Naive thymus-derived CD8-positive, alpha-beta T cell (primary cell): ENCODE results near the gene PPARG. TPM values are rescaled to one million over a fixed set of nuclear protein-coding genes. Genes with fewer than 3 reads are reported as not detected.
"Not testable (repeated sequence)": the region's sequence is repeated elsewhere in the genome, so short reads cannot be mapped to it uniquely, and the experiment has no call there.

Experiments
- ATAC-seq, 2 donors: fragments of 150-1000 bp; cut with Tn5 transposase in 1 of 2; sonication (Bioruptor Pico), chemical (Tn5 transposase) in 1 of 2; 1 replicate in 1 of 2; 2 replicates in 1 of 2; pipeline ENCODE4 v1.10.0; 2021; ENCODE audit warnings: mild to moderate bottlenecking in 2 of 2, moderate library complexity in 2 of 2
- POLR2A ChIA-PET: fragments of 350-600 bp; sonication (Branson Sonifier 250); formaldehyde crosslinking; loops from one replicate; lab custom pipeline; 2021; ENCODE audit warnings: antibody characterized with exemption; lab: Charles Lee
- DNase-seq, 10 donors: peaks; one replicate each; pipeline versions ENCODE4 v3.0.0 to v3.0.0-alpha.2; 2020 to 2022
- H3K27ac Mint-ChIP-seq, 10 donors: one replicate each; pipeline ENCODE4 v1.8.0; 2020 to 2022; ENCODE audit warnings: mild to moderate bottlenecking in 10 of 10, mixed read lengths in 10 of 10, moderate library complexity in 4 of 10, inconsistent platforms in 1 of 10
- H3K27me3 Mint-ChIP-seq, 5 donors: one replicate each; pipeline ENCODE4 v1.8.0; 2021 to 2022; ENCODE audit warnings: mixed read lengths in 5 of 5
- H3K36me3 Mint-ChIP-seq, 3 donors: one replicate each; pipeline ENCODE4 v1.8.0; 2020 to 2022; ENCODE audit warnings: mixed read lengths in 3 of 3, mild to moderate bottlenecking in 2 of 3, inconsistent platforms in 1 of 3
- H3K4me1 Mint-ChIP-seq, 4 donors: one replicate each; pipeline ENCODE4 v1.8.0; 2021 to 2022; ENCODE audit warnings: mixed read lengths in 4 of 4
- H3K4me3 Mint-ChIP-seq, 10 donors: one replicate each; pipeline ENCODE4 v1.8.0; 2020 to 2022; ENCODE audit warnings: mild to moderate bottlenecking in 10 of 10, mixed read lengths in 10 of 10, moderate library complexity in 6 of 10, inconsistent platforms in 1 of 10
- H3K9me3 Mint-ChIP-seq, 9 donors: one replicate each; pipeline ENCODE4 v1.8.0; 2020 to 2022; ENCODE audit warnings: mixed read lengths in 9 of 9, mild to moderate bottlenecking in 3 of 9, inconsistent platforms in 1 of 9, moderate library complexity in 1 of 9
- polyA plus RNA-seq, 3 donors: library from polyadenylated mRNA; unstranded; fragments of 300-500 nt; fragmentation: Illumina TruSeq; gene quantifications; one replicate each; pipeline ENCODE4 v1.2.3, GENCODE V29; 2021
- total RNA-seq, 8 experiments: library from RNA in 2 of 8; stranded (reverse) in 2 of 8; gene quantifications; one replicate each; pipeline ENCODE4 v1.2.3 and lab custom pipeline; 2021 to 2026

Gene PPARG
- total and polyA plus RNA-seq, 5 experiments from 2014 or later, result not detected

DNA sequence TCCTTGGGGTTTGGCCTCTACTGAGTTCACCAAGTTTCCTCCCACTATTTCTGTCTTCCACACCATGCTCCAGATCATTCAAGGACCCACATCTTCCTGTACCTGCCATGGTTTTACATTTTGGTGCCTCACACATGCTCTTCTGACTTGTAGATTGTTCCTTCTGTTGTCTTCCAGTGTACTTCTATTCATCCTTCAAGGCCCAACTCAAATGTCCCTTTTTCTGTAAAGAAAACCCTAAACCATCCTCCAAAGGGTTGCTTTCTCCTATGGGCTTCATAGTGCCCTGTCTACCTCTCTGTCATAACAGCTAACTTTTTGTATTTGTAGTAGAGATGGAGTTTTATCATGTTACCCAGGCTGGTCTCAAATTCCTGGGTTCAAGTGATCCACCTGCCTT, 175.3 kb downstream of the PPARG start:
- DNase-seq (no peak), ATAC-seq (no peak)
- Mint-ChIP-seq H3K4me3 (peak overlapping the region in 1 of 10 donors; percentile 31), H3K27ac (peak overlapping the region in 6 of 10 donors; percentile 34 to 93 (median 58)), H3K9me3 (no peaks in the 10 kb centered on the region), H3K27me3 (peaks cover 0 to 4% (median 0%) of the 10 kb centered on the region in 5 donors), H3K4me1 (peaks cover 9 to 28% (median 11%) of the 10 kb centered on the region in 4 donors), H3K36me3 (no peaks in the 10 kb centered on the region)
- POLR2A ChIA-PET, result interaction anchor here (0.8 to 1.9 kb wide), 2 partner anchors 12 to 20 kb away, joined by 3 to 6 read pairs; partner anchors contain the start of gene TSEN2

DNA sequence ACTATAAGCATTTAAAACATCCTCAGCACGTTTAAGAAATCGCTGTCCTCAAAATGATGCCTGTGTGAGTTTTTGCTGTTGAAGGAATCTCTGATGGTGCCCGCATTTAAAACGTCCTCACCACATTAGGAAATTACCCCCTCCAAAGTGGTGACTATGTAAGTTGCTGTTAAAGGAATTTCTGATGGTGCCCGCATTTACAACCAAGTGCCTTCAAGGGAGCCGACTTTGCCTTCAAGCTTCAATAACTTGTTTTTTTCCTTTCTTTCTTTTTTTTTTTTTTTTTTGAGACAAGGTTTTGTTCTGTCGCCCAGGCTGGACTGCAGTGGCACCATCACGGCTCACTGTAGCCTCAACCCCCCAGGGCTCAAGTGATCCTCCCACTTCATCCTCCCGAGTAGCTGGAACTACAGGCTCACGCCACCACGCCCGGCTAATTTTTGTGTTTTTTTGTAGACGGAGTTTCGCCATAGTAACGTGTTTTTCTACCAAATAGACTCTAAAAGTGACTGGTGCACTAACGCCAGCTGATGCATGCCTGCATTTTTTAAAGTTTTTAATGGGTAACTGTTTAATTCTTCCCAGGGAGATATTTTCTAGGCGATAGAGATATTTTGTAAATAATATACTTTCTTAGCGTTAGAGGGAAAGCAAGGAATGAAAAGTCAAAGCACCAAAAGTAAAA, 176.4 kb downstream of the PPARG start:
- H3K27ac Mint-ChIP-seq, result peak overlapping the region in 3 of 10 donors; percentile 4 to 91 (median 20)
- H3K27me3 Mint-ChIP-seq, result peaks cover 0 to 4% (median 0%) of the 10 kb centered on the region in 5 donors
- H3K9me3 Mint-ChIP-seq, result no peaks in the 10 kb centered on the region
- no peak overlapping the region for H3K4me3 Mint-ChIP-seq
- DNase-seq (no peak), ATAC-seq (no peak)
- no peaks in the 10 kb centered on the region for H3K36me3 Mint-ChIP-seq
- peaks cover 9 to 28% (median 11%) of the 10 kb centered on the region in 4 donors for H3K4me1 Mint-ChIP-seq
- POLR2A ChIA-PET, result interaction anchor here (1.9 kb wide), 1 partner anchor 19 kb away, joined by 6 read pairs; the partner anchor contains the start of gene TSEN2

DNA sequence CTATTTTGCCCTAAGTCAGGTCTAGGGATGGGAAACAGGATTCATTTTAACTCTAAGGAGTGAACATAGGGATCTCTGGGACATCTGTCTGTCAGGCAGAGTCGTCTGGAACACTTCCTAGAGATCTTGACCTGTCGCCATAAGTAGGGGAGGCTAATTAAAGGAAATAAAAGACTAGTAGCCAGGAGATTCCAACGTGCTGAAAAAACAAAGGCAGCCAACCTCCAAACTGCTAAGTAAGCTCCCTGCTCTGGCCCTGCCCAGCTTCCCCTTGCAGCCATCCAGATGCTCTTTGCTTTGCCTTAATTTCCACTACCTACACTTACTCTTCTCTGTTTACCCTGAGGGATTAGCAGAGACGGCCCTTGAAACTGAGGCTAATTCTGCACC, 177.0 kb downstream of the PPARG start:
- Mint-ChIP-seq H3K36me3 (no peaks in the 10 kb centered on the region), H3K27me3 (peaks cover 0 to 4% (median 0%) of the 10 kb centered on the region in 5 donors), H3K4me3 (no peak overlapping the region), H3K9me3 (no peaks in the 10 kb centered on the region), H3K4me1 (peaks cover 9 to 28% (median 11%) of the 10 kb centered on the region in 4 donors), H3K27ac (no peak overlapping the region)
- DNase-seq (no peak), ATAC-seq (no peak)
- POLR2A ChIA-PET, result no interaction called here

DNA sequence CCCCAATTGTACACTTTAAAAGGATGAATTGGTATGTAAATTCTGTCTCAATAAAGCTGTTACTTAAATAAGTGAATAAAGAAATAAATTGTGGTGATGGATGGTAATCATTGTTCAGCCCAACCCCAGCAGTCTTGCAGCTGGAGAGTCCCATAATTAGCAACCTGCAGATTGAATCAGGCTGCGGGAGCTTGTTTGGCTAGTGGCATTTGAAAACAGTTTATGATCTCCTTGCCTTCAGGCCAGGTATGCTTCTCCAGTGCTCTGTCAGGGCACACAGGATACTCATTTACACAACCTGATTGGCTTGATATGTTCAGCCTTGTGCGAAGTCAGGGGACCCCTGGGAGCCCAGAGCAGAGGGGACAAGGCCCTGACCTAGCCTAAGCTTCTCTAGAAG, 178.9 kb downstream of the PPARG start:
- no peak overlapping the region for H3K27ac Mint-ChIP-seq
- POLR2A ChIA-PET, result no interaction called here
- H3K27me3 Mint-ChIP-seq, result peaks cover 0 to 4% (median 0%) of the 10 kb centered on the region in 5 donors
- peaks cover 2 to 18% (median 6%) of the 10 kb centered on the region in 4 donors for H3K4me1 Mint-ChIP-seq
- no peaks in the 10 kb centered on the region for H3K9me3 Mint-ChIP-seq
- no peaks in the 10 kb centered on the region for H3K36me3 Mint-ChIP-seq
- no peak overlapping the region for H3K4me3 Mint-ChIP-seq
- DNase-seq (no peak), ATAC-seq (no peak)

DNA sequence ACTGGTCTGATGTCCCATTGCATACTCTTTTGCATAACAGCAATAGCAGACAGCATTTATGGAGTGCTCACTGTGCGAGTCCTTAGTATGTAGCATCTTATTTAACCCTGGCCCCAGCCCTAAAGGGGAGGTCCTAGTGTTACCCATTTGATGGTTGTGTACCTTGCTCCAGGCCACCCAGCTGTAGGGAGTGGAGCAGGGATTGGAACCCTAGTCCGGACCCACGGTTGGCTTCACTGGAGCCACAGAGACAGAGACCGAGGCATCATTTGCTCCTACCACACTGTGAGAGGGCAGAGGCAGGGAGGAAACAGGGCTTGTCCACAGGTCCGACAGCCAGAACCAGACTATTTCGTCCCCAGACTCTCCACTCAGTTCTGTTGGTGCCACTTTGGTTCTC, 179.4 kb downstream of the PPARG start:
- H3K27me3 Mint-ChIP-seq, result peaks cover 0 to 4% (median 0%) of the 10 kb centered on the region in 5 donors
- H3K4me3 Mint-ChIP-seq, result no peak overlapping the region
- peaks cover 0 to 13% (median 5%) of the 10 kb centered on the region in 4 donors for H3K4me1 Mint-ChIP-seq
- no peak for DNase-seq
- H3K27ac Mint-ChIP-seq, result peak overlapping the region in 1 of 10 donors; percentile 37
- no peaks in the 10 kb centered on the region for H3K9me3 Mint-ChIP-seq
- POLR2A ChIA-PET, result no interaction called here
- no peak for ATAC-seq
- no peaks in the 10 kb centered on the region for H3K36me3 Mint-ChIP-seq

DNA sequence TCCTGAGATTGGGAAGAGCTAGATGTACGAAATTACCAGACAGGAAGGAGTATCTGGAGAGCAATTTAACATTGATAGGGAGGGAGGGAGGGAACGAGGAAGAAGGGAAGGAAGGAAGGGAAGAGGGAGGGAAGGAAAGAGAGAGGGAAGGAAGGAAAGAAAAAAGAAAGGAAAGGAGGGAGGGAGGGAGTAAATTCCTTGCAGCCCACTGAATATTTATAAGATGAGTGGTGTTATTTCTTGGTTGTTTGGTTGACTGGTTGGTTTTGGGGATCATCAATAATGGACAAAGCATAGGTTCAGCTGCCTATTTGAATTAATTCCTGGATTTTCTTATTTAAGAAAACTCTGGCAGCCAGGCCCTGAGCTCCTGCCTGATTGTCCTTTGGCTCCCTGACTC, 179.9 kb downstream of the PPARG start:
- Mint-ChIP-seq H3K27me3 (peaks cover 0 to 4% (median 0%) of the 10 kb centered on the region in 5 donors), H3K4me1 (peaks cover 0 to 8% (median 4%) of the 10 kb centered on the region in 4 donors)
- POLR2A ChIA-PET, result no interaction called here

DNA sequence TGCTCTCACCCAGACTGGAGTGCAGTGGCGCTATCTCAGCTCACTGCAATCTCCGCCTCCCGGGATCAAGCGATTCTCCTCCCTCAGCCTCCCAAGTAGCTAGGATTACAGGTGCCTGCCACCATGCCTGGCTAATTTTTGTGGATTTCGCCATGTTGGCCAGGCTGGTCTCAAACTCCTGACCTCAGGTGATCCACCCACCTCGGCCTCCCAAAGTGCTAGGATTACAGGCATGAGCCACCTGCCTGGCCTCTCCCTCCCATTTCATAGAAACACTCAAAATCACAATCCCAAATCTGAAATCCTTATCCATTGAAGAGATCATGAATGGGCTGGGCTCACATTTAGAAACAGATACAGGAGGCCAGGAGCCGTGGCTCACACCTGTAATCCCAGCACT, 180.4 kb downstream of the PPARG start:
- H3K27me3 Mint-ChIP-seq, DNase-seq, H3K27ac Mint-ChIP-seq, H3K4me3 Mint-ChIP-seq, H3K36me3 Mint-ChIP-seq, H3K9me3 Mint-ChIP-seq, POLR2A ChIA-PET, ATAC-seq, H3K4me1 Mint-ChIP-seq: not testable (repeated sequence)

More for the DNA sequence above, 179.9 kb downstream of the PPARG start:
- Mint-ChIP-seq H3K27ac (peak overlapping the region in 1 of 10 donors; percentile 37), H3K4me3 (no peak overlapping the region), H3K36me3 (no peaks in the 10 kb centered on the region), H3K9me3 (no peaks in the 10 kb centered on the region)
- DNase-seq (no peak), ATAC-seq (no peak)

DNA sequence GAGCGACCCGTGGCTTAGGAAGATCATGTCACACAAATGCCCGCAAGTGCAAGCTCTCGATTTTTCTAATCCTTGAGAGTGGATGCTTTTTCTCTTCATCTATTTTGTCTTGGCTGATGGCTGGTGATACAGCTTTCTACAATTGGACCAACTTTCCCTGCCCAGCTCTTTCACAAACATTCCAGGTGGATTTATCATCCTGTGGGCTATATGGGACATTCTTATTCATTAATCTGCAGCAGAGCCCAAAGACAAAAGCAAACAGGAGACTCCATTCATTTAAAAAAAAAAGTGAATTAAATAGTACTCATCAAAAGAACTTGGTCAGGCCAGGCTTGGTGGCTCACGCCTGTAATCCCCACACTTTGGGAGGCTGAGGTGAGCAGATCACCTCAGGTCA, 181.2 kb downstream of the PPARG start:
- no peak for ATAC-seq
- H3K36me3 Mint-ChIP-seq, result no peaks in the 10 kb centered on the region
- no peak for DNase-seq
- peaks cover 0 to 2% (median 0%) of the 10 kb centered on the region in 4 donors for H3K4me1 Mint-ChIP-seq
- H3K27me3 Mint-ChIP-seq, result peaks cover 0 to 4% (median 0%) of the 10 kb centered on the region in 5 donors
- H3K9me3 Mint-ChIP-seq, result no peaks in the 10 kb centered on the region
- H3K27ac Mint-ChIP-seq, result no peak overlapping the region
- POLR2A ChIA-PET, result interaction anchor here (0.6 to 0.7 kb wide), 2 partner anchors 173 to 623 kb away, joined by 3 read pairs; partner anchors contain the start of gene TAMM41
- no peak overlapping the region for H3K4me3 Mint-ChIP-seq

DNA sequence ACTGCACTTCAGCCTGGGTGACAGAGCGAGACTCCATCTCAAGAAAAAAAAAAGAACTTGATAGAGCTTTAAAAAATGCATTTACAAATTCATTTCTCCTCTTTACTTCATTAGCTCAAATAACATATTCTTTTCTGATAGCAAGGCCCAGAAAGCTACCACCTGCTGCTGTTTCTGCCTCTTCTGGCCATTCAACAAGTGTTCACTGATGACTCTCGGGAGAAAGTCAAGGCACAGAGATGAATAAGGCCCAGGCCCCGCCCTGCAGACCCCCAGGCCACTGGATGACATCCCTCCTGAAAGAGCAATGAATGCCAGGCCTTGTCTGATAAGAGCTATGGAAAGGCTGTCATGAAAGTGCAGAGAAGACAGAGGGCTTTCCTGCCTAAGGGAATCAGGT, 181.8 kb downstream of the PPARG start:
- Mint-ChIP-seq H3K4me1 (peaks cover 0 to 2% (median 0%) of the 10 kb centered on the region in 4 donors), H3K36me3 (no peaks in the 10 kb centered on the region), H3K27me3 (peaks cover 0 to 4% (median 0%) of the 10 kb centered on the region in 5 donors), H3K9me3 (no peaks in the 10 kb centered on the region), H3K27ac (no peak overlapping the region), H3K4me3 (no peak overlapping the region)
- ATAC-seq, result no peak
- DNase-seq, result no peak
- POLR2A ChIA-PET, result interaction anchor here (0.6 kb wide), 1 partner anchor 172 kb away, joined by 3 read pairs; no protein-coding TSS in a partner anchor

DNA sequence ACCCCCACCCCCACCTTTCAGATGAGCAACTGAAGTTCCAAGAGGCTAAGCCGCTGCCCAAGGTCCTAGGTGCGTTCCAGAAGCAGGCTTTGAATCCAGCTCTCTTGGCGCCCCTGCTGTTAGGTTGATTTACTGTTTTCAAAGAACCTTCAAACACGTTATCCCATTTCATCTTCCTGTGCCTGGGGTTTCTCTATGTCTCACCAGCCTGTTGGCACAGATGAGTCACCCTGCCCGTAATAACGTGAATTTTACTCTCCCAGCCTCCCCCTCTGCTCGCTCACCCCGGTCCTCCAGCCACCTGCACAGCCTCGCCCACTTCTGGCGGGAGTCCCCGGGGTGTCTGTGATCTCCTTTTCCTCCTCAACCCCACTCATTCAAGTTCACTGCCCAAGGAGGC, 182.4 kb downstream of the PPARG start:
- H3K4me1 Mint-ChIP-seq, result peaks cover 0 to 2% (median 0%) of the 10 kb centered on the region in 4 donors
- no peak overlapping the region for H3K4me3 Mint-ChIP-seq
- POLR2A ChIA-PET, result no interaction called here
- no peaks in the 10 kb centered on the region for H3K9me3 Mint-ChIP-seq
- no peak overlapping the region for H3K27ac Mint-ChIP-seq
- ATAC-seq (no peak), DNase-seq (no peak)
- H3K27me3 Mint-ChIP-seq, result peaks cover 0 to 4% (median 0%) of the 10 kb centered on the region in 5 donors
- H3K36me3 Mint-ChIP-seq, result no peaks in the 10 kb centered on the region

DNA sequence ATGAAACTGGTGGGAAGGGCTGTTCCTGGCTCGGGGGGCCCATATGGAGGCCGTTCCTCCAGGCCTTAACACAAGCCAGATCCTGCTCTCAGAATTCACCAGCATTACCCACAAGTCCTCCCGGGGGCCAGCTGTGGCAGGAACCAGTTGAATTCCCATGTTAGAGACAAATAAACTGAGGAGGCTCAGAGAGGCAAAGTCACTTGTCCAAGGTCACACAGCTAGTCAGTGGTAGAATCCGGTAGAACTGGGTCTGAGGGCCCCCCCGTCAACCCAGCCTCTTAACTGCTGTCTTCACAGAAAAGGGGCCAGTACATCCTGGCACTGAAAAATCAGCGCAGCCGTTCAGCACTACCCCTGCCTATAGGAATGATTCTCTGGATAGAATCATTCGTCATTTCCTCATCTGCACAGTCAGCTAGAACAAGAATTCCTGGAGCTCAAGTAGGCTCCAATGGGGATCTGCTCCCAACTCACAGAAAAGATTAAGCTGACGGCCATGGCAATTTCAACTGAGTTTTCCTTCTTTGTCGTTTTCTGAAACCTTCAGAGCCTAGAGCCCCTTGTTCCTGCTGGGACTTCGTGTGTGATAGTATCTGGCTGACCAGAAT, 183.2 kb downstream of the PPARG start:
- DNase-seq (no peak), ATAC-seq (no peak)
- POLR2A ChIA-PET, result no interaction called here
- Mint-ChIP-seq H3K27me3 (peaks cover 0 to 4% (median 0%) of the 10 kb centered on the region in 5 donors), H3K4me1 (peaks cover 0 to 2% (median 0%) of the 10 kb centered on the region in 4 donors), H3K4me3 (no peak overlapping the region), H3K9me3 (no peaks in the 10 kb centered on the region), H3K27ac (no peak overlapping the region), H3K36me3 (no peaks in the 10 kb centered on the region)

DNA sequence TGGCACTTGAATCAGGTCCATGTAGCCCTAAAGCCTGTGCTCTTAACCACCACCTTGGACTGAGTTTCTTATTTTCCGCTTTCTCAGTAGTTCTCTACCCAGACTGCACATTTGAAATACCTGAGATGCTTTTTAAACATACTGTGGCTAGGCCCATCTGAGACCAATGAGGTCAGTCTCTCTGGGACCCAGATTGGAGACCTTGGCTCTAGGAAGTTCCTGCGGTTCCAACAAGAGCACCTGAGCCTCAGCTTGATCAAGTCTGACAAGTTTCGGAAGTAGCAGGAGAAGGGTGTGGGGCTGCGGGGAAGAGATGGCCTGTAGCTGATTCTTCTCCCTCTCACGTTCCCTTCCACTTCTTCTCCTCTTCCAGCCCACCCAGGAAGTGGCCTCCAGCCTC, 183.9 kb downstream of the PPARG start:
- no peak overlapping the region for H3K4me3 Mint-ChIP-seq
- DNase-seq, result no peak
- ATAC-seq, result no peak
- H3K27ac Mint-ChIP-seq, result no peak overlapping the region
- H3K4me1 Mint-ChIP-seq, result peaks cover 0 to 2% (median 0%) of the 10 kb centered on the region in 4 donors
- no peaks in the 10 kb centered on the region for H3K36me3 Mint-ChIP-seq
- H3K27me3 Mint-ChIP-seq, result peaks cover 0 to 4% (median 0%) of the 10 kb centered on the region in 5 donors
- POLR2A ChIA-PET, result no interaction called here
- H3K9me3 Mint-ChIP-seq, result no peaks in the 10 kb centered on the region

DNA sequence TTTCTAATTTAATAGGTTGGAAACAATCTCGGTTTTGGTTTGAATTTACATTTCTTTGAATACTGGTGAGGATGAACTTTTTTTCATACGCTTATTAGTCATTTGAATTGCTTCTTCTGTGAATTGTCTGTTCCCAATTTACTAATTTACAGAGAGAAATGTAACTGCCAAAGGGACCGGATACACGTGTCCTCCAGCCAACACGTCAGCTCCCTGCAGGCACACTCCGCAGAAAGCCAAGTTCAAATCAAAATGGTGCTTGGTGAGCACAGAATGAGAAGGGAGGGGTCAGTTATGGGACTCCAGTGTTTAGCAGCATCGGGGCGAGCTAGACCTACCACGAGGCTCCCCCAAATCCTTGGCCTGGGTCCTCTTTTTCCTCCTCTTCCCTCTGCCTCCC, 184.6 kb downstream of the PPARG start:
- DNase-seq, result no peak
- POLR2A ChIA-PET, result no interaction called here

More for the DNA sequence above, 184.6 kb downstream of the PPARG start:
- Mint-ChIP-seq H3K27ac (no peak overlapping the region), H3K36me3 (no peaks in the 10 kb centered on the region), H3K9me3 (no peaks in the 10 kb centered on the region), H3K4me1 (peaks cover 0 to 2% (median 0%) of the 10 kb centered on the region in 4 donors), H3K4me3 (no peak overlapping the region), H3K27me3 (peaks cover 0 to under 1% (median 0%) of the 10 kb centered on the region in 5 donors)
- no peak for ATAC-seq
